A549 (cell line): Measurements from ENCODE around the gene GPATCH3.

Experiments
- BHLHE40 ChIP-seq: IDR thresholded peaks from 2 replicates; pipeline ENCODE4 v1.6.1; 2012; ENCODE audit warnings: low read depth, low read length, inconsistent platforms
- JUN ChIP-seq, 2 experiments: fragments of >200 bp; sonication (Bioruptor Twin); formaldehyde crosslinking; IDR thresholded peaks; 2 replicates in 1 of 2; 3 replicates in 1 of 2; pipeline ENCODE4 v1.6.1; 2016 to 2017
- POLR2A ChIP-seq: IDR thresholded peaks from 2 replicates; pipeline ENCODE4 v1.6.1; 2012; ENCODE audit warnings: mild to moderate bottlenecking, low read length
- TF ChIP-seq, protein P1 (sequence below): fragments of 450-650 bp; IDR thresholded peaks from 2 replicates; pipeline ENCODE4 v1.6.1; 2014; ENCODE audit warnings: antibody characterized with exemption
- TF ChIP-seq, protein P2 (sequence below): fragments of >200 bp; sonication (Bioruptor Twin); formaldehyde crosslinking; IDR thresholded peaks from 3 replicates; pipeline ENCODE4 v1.5.1; 2016
- TF ChIP-seq, protein P3 (sequence below): fragments of 200-600 bp; sonication (generic); IDR thresholded peaks from 2 replicates; pipeline ENCODE4 v1.6.1; 2016; ENCODE audit warnings: antibody characterized with exemption, mild to moderate bottlenecking, moderate library complexity

DNA sequence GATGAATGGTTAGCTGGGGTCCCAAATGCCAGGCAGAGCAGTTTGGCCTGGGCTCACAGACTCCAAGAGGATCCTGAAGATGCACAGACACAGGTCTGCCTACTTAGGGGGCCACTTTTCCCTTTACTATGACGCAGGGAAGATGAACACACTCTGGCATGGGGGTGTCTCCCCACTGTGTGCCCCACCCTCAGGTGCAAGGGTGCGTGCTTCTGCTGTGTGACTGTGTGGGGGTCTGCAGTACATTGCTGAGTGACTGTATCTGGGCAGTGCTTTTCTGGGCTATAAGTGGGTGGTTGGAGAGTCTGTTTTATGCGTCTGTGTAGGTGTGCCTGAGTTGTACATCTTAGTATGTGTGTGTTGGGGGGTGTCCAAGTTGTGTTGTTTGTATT lies 9.7 kb upstream of the GPATCH3 start:
- TF ChIP-seq, protein P1, sequence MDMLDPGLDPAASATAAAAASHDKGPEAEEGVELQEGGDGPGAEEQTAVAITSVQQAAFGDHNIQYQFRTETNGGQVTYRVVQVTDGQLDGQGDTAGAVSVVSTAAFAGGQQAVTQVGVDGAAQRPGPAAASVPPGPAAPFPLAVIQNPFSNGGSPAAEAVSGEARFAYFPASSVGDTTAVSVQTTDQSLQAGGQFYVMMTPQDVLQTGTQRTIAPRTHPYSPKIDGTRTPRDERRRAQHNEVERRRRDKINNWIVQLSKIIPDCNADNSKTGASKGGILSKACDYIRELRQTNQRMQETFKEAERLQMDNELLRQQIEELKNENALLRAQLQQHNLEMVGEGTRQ: no peak
- TF ChIP-seq, protein P2, sequence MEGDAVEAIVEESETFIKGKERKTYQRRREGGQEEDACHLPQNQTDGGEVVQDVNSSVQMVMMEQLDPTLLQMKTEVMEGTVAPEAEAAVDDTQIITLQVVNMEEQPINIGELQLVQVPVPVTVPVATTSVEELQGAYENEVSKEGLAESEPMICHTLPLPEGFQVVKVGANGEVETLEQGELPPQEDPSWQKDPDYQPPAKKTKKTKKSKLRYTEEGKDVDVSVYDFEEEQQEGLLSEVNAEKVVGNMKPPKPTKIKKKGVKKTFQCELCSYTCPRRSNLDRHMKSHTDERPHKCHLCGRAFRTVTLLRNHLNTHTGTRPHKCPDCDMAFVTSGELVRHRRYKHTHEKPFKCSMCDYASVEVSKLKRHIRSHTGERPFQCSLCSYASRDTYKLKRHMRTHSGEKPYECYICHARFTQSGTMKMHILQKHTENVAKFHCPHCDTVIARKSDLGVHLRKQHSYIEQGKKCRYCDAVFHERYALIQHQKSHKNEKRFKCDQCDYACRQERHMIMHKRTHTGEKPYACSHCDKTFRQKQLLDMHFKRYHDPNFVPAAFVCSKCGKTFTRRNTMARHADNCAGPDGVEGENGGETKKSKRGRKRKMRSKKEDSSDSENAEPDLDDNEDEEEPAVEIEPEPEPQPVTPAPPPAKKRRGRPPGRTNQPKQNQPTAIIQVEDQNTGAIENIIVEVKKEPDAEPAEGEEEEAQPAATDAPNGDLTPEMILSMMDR: no peak
- TF ChIP-seq POLR2A (no peak), JUN (IDR thresholded peaks at IDR 0.05) (no peak), BHLHE40 (no peak)
- TF ChIP-seq, protein P3, sequence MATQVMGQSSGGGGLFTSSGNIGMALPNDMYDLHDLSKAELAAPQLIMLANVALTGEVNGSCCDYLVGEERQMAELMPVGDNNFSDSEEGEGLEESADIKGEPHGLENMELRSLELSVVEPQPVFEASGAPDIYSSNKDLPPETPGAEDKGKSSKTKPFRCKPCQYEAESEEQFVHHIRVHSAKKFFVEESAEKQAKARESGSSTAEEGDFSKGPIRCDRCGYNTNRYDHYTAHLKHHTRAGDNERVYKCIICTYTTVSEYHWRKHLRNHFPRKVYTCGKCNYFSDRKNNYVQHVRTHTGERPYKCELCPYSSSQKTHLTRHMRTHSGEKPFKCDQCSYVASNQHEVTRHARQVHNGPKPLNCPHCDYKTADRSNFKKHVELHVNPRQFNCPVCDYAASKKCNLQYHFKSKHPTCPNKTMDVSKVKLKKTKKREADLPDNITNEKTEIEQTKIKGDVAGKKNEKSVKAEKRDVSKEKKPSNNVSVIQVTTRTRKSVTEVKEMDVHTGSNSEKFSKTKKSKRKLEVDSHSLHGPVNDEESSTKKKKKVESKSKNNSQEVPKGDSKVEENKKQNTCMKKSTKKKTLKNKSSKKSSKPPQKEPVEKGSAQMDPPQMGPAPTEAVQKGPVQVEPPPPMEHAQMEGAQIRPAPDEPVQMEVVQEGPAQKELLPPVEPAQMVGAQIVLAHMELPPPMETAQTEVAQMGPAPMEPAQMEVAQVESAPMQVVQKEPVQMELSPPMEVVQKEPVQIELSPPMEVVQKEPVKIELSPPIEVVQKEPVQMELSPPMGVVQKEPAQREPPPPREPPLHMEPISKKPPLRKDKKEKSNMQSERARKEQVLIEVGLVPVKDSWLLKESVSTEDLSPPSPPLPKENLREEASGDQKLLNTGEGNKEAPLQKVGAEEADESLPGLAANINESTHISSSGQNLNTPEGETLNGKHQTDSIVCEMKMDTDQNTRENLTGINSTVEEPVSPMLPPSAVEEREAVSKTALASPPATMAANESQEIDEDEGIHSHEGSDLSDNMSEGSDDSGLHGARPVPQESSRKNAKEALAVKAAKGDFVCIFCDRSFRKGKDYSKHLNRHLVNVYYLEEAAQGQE: no peak
